Measurements from ENCODE around the gene POU6F2. TPM values are rescaled to one million over a fixed set of nuclear protein-coding genes. Genes with fewer than 3 reads are reported as not detected.

POU6F2 gene
- total RNA-seq, 2 donors from 2014 or later, result not detected

- intact Hi-C loops (cut with DNase I, micrococcal nuclease), result no loop called here
- DNase-seq, result no peak
Measured at GRCh38 chr7:39430441-39430840, 452.7 kb downstream of the POU6F2 start.

GRCh38 chr7:39430909-39431641 lies 453.4 kb downstream of the POU6F2 start:
- no peak for DNase-seq
- ATAC-seq, result no peak
- intact Hi-C loops (cut with DNase I, micrococcal nuclease), result no loop called here

More at GRCh38 chr7:39430441-39430840, 452.7 kb downstream of the POU6F2 start:
- no peak for ATAC-seq

GRCh38 chr7:39432368-39432767 lies 454.7 kb downstream of the POU6F2 start:
- DNase-seq, result no peak
- ATAC-seq, result no peak
- intact Hi-C loops (cut with DNase I, micrococcal nuclease), result no loop called here

GRCh38 chr7:39432807-39433416 lies 455.2 kb downstream of the POU6F2 start:
- intact Hi-C loops (cut with DNase I, micrococcal nuclease), result no loop called here
- no peak for DNase-seq
- no peak for ATAC-seq

GRCh38 chr7:39433550-39433949 lies 455.8 kb downstream of the POU6F2 start:
- ATAC-seq, result no peak
- intact Hi-C loops (cut with DNase I, micrococcal nuclease), result no loop called here
- DNase-seq, result no peak

- intact Hi-C loops (cut with DNase I, micrococcal nuclease), result no loop called here
- DNase-seq (no peak), ATAC-seq (no peak)
Measured at GRCh38 chr7:39434012-39434411, 456.3 kb downstream of the POU6F2 start.

GRCh38 chr7:39446546-39446945 lies 468.8 kb downstream of the POU6F2 start:
- intact Hi-C loops (cut with DNase I, micrococcal nuclease), result no loop called here
- no peak for ATAC-seq
- DNase-seq, result no peak

- DNase-seq (no peak), ATAC-seq (no peak)
- intact Hi-C loops (cut with DNase I, micrococcal nuclease), result loop anchor here in 1 of 2 donors (10.0 kb wide), 1 partner anchor 517 kb away; no protein-coding TSS in a partner anchor
Measured at GRCh38 chr7:39451901-39452300, 474.2 kb downstream of the POU6F2 start.

GRCh38 chr7:39453743-39454355 lies 476.1 kb downstream of the POU6F2 start:
- peak; percentile 76 for ATAC-seq
- intact Hi-C loops (cut with DNase I, micrococcal nuclease), result loop anchor here in 1 of 2 donors (10.0 kb wide), 1 partner anchor 519 kb away; no protein-coding TSS in a partner anchor
- peak in 1 of 2 donors; percentile 60 for DNase-seq

- ATAC-seq, result peak; percentile 74
- intact Hi-C loops (cut with DNase I, micrococcal nuclease), result loop anchor here in 1 of 2 donors (10.0 kb wide), 1 partner anchor 523 kb away; no protein-coding TSS in a partner anchor
- peak in 1 of 2 donors; percentile 21 for DNase-seq
Measured at GRCh38 chr7:39458061-39458745, 480.5 kb downstream of the POU6F2 start.

GRCh38 chr7:39459636-39460035 lies 481.9 kb downstream of the POU6F2 start:
- ATAC-seq (no peak), DNase-seq (no peak)
- intact Hi-C loops (cut with DNase I, micrococcal nuclease), result loop anchor here in 1 of 2 donors (10.0 kb wide), 2 partner anchors 525 to 665 kb away; no protein-coding TSS in a partner anchor

GRCh38 chr7:39460486-39460885 lies 482.8 kb downstream of the POU6F2 start:
- intact Hi-C loops (cut with DNase I, micrococcal nuclease), result loop anchor here in 1 of 2 donors (10.0 kb wide), 1 partner anchor 666 kb away; no protein-coding TSS in a partner anchor
- DNase-seq, result no peak
- ATAC-seq, result no peak

- intact Hi-C loops (cut with DNase I, micrococcal nuclease), result loop anchor here in 1 of 2 donors (10.0 kb wide), 1 partner anchor 667 kb away; no protein-coding TSS in a partner anchor
- ATAC-seq (no peak), DNase-seq (no peak)
Measured at GRCh38 chr7:39461263-39461820, 483.6 kb downstream of the POU6F2 start.

- intact Hi-C loops (cut with DNase I, micrococcal nuclease), result loop anchor here in 1 of 2 donors (10.0 kb wide), 1 partner anchor 668 kb away; no protein-coding TSS in a partner anchor
- peak; percentile 65 for ATAC-seq
- DNase-seq, result no peak
Measured at GRCh38 chr7:39463252-39463651, 485.5 kb downstream of the POU6F2 start.

GRCh38 chr7:39464350-39465054 lies 486.8 kb downstream of the POU6F2 start:
- peak in 1 of 2 donors; percentile 6 for DNase-seq
- intact Hi-C loops (cut with DNase I, micrococcal nuclease), result loop anchor here in 1 of 2 donors (5.0 to 10.0 kb wide), 2 partner anchors 670 to 1067 kb away; no protein-coding TSS in a partner anchor
- ATAC-seq, result peak; percentile 79

- intact Hi-C loops (cut with DNase I, micrococcal nuclease), result loop anchor here in 1 of 2 donors (5.0 to 10.0 kb wide), 2 partner anchors 670 to 1068 kb away; no protein-coding TSS in a partner anchor
- DNase-seq (peak in 1 of 2 donors; percentile 57), ATAC-seq (peak; percentile 89)
Measured at GRCh38 chr7:39465055-39465929, 487.6 kb downstream of the POU6F2 start.

GRCh38 chr7:39468261-39468660 lies 490.6 kb downstream of the POU6F2 start:
- ATAC-seq (no peak), DNase-seq (no peak)
- intact Hi-C loops (cut with DNase I, micrococcal nuclease), result loop anchor here in 1 of 2 donors (5.0 to 10.0 kb wide), 2 partner anchors 673 to 1071 kb away; no protein-coding TSS in a partner anchor

All from left colon (tissue), 2 donors.